H1 (cell line): ENCODE measurements around the gene PRR5L. TPM values are rescaled to one million over a fixed set of nuclear protein-coding genes. Genes with fewer than 3 reads are reported as not detected.

Experiments
- CTCF ChIA-PET: fragments of 300-600 bp; sonication (Branson Sonifier 250); formaldehyde crosslinking; loops from one replicate; lab custom pipeline; 2021; ENCODE audit not compliant: partially characterized antibody; lab: Charles Lee
- POLR2A ChIA-PET: fragments of 300-600 bp; sonication (Branson Sonifier 250); formaldehyde crosslinking; loops from one replicate; lab custom pipeline; 2021; ENCODE audit warnings: inconsistent platforms; ENCODE audit not compliant: partially characterized antibody; lab: Charles Lee
- DNase-seq, 2 experiments: peaks; one replicate each; pipeline versions ENCODE4 v3.0.0 to v3.0.0-alpha.2; 2010 to 2022; ENCODE audit warnings: low spot score in 2 of 2, low read depth in 1 of 2, mixed read lengths in 1 of 2
- FAIRE-seq: peaks from 2 replicates; lab custom pipeline; 2011; peaks lifted over from hg19 to GRCh38; lab: Jason Lieb, UNC
- H2AFZ ChIP-seq: 2 replicates; pipeline ENCODE4 v1.8.1; 2012; ENCODE audit warnings: low read length, inconsistent platforms
- H2AK5ac ChIP-seq: 2 replicates; pipeline ENCODE4 v1.6.1; 2013; ENCODE audit warnings: low read depth, low read length
- H2BK120ac ChIP-seq: replicated peaks from 2 replicates; pipeline ENCODE3; 2013; ENCODE audit warnings: low read depth, low read length, inconsistent platforms
- H2BK12ac ChIP-seq: 2 replicates; pipeline ENCODE4 v1.6.1; 2013; ENCODE audit warnings: low read depth, low read length
- H2BK15ac ChIP-seq: 2 replicates; pipeline ENCODE4 v1.6.1; 2013; ENCODE audit warnings: low read length
- H2BK20ac ChIP-seq: 2 replicates; pipeline ENCODE4 v1.6.1; 2013; ENCODE audit warnings: low read length
- H2BK5ac ChIP-seq: 2 replicates; pipeline ENCODE4 v1.6.1; 2013; ENCODE audit warnings: low read depth, low read length
- H3K14ac ChIP-seq: 2 replicates; pipeline ENCODE4 v1.6.1; 2013; ENCODE audit warnings: inconsistent platforms; ENCODE audit not compliant: insufficient read length
- H3K18ac ChIP-seq: 2 replicates; pipeline ENCODE4 v1.6.1; 2013; ENCODE audit warnings: low read length; ENCODE audit errors: extremely low read depth
- H3K23ac ChIP-seq: 2 replicates; pipeline ENCODE4 v1.6.1; 2013; ENCODE audit warnings: inconsistent platforms; ENCODE audit not compliant: insufficient read length
- H3K23me2 ChIP-seq: 2 replicates; pipeline ENCODE4 v1.6.1; 2013; ENCODE audit warnings: low read depth, low read length
- H3K27ac ChIP-seq: 2 replicates; pipeline ENCODE4 v1.6.1; 2011; ENCODE audit warnings: low read depth, low read length, inconsistent platforms
- H3K27me3 ChIP-seq, 4 experiments: replicated peaks in 1 of 4; 1 replicate in 1 of 4; 2 replicates in 3 of 4; pipeline versions ENCODE4 v1.6.1 to v1.8.1; 2011 to 2013; ENCODE audit warnings: low read length in 3 of 4, mild to moderate bottlenecking in 3 of 4, inconsistent platforms in 2 of 4, mixed read lengths in 2 of 4, moderate library complexity in 1 of 4; ENCODE audit not compliant: control insufficient read depth in 3 of 4, insufficient read depth in 3 of 4; ENCODE audit errors: extremely low read depth in 1 of 4
- H3K36me3 ChIP-seq, 4 experiments: 2 replicates each; pipeline versions ENCODE4 v1.6.1 to v1.8.1; 2011 to 2013; ENCODE audit warnings: mild to moderate bottlenecking in 4 of 4, low read length in 3 of 4, moderate library complexity in 2 of 4, control low read depth in 1 of 4, inconsistent platforms in 1 of 4; ENCODE audit not compliant: insufficient read depth in 4 of 4, control insufficient read depth in 2 of 4
- H3K4ac ChIP-seq: replicated peaks from 2 replicates; pipeline ENCODE3; 2013; ENCODE audit warnings: low read length, low read depth, mixed read lengths, inconsistent platforms; ENCODE audit not compliant: insufficient read length
- H3K4me1 ChIP-seq, 4 experiments: replicated peaks in 1 of 4; 1 replicate in 1 of 4; 2 replicates in 3 of 4; pipeline versions ENCODE4 v1.6.1 to v1.8.1; 2011 to 2013; ENCODE audit warnings: low read length in 3 of 4, inconsistent platforms in 2 of 4, mixed read lengths in 1 of 4; ENCODE audit not compliant: insufficient read depth in 4 of 4, control insufficient read depth in 3 of 4
- H3K4me2 ChIP-seq, 2 experiments: 2 replicates each; pipeline versions ENCODE4 v1.6.1 to v1.8.1; 2011 to 2013; ENCODE audit warnings: low read depth in 2 of 2, low read length in 2 of 2, control low read depth in 1 of 2, inconsistent platforms in 1 of 2, mild to moderate bottlenecking in 1 of 2; ENCODE audit not compliant: insufficient read depth in 1 of 2
- H3K4me3 ChIP-seq, 4 experiments: fragments of 200-600, 300-600 bp in 1 of 4; sonication (generic), shearing (Covaris generic), sonication (Bioruptor Twin) in 1 of 4; 2 replicates each; pipeline versions ENCODE4 v1.5.1 to v1.8.1; 2011 to 2016; ENCODE audit warnings: low read length in 4 of 4, low read depth in 3 of 4, control low read depth in 2 of 4, inconsistent platforms in 2 of 4, mild to moderate bottlenecking in 2 of 4, mixed read lengths in 1 of 4, moderate library complexity in 1 of 4; ENCODE audit not compliant: insufficient read depth in 2 of 4; ENCODE audit errors: extremely low read depth in 1 of 4
- H3K56ac ChIP-seq: replicated peaks from 2 replicates; pipeline ENCODE3; 2013; ENCODE audit warnings: low read depth, mild to moderate bottlenecking, mixed read lengths, low read length, inconsistent platforms; ENCODE audit not compliant: insufficient read length
- H3K79me1 ChIP-seq: 2 replicates; pipeline ENCODE4 v1.6.1; 2013; ENCODE audit warnings: low read depth, low read length, control low read depth
- H3K79me2 ChIP-seq, 2 experiments: 2 replicates each; pipeline versions ENCODE4 v1.6.1 to v1.8.1; 2012 to 2013; ENCODE audit warnings: low read length in 2 of 2, mild to moderate bottlenecking in 2 of 2, inconsistent platforms in 1 of 2; ENCODE audit not compliant: insufficient read depth in 2 of 2, control insufficient read depth in 1 of 2
- H3K9ac ChIP-seq, 4 experiments: replicated peaks in 1 of 4; 1 replicate in 1 of 4; 2 replicates in 3 of 4; pipeline versions ENCODE4 v1.6.1 to v1.8.1; 2011 to 2013; ENCODE audit warnings: low read depth in 3 of 4, low read length in 3 of 4, control low read depth in 2 of 4, mild to moderate bottlenecking in 2 of 4, moderate library complexity in 2 of 4, inconsistent platforms in 1 of 4; ENCODE audit errors: extremely low read depth in 1 of 4
- H3K9me3 ChIP-seq, 2 experiments: 2 replicates each; pipeline versions ENCODE4 v1.6.1 to v1.8.1; 2012 to 2013; ENCODE audit warnings: mild to moderate bottlenecking in 2 of 2, moderate library complexity in 2 of 2, control low read depth in 1 of 2, inconsistent platforms in 1 of 2, low read depth in 1 of 2, low read length in 1 of 2, mixed read lengths in 1 of 2; ENCODE audit not compliant: insufficient read depth in 2 of 2
- H4K20me1 ChIP-seq, 2 experiments: replicated peaks in 1 of 2; 2 replicates each; pipeline versions ENCODE3 to v1.8.1; 2011 to 2013; ENCODE audit warnings: inconsistent platforms in 2 of 2, low read length in 2 of 2, mild to moderate bottlenecking in 1 of 2; ENCODE audit not compliant: insufficient read depth in 2 of 2, control insufficient read depth in 1 of 2
- H4K5ac ChIP-seq: 2 replicates; pipeline ENCODE4 v1.6.1; 2013; ENCODE audit warnings: low read length, low read depth, mixed read lengths, inconsistent platforms; ENCODE audit not compliant: insufficient read length
- H4K8ac ChIP-seq: 2 replicates; pipeline ENCODE4 v1.8.0; 2013; ENCODE audit warnings: mild to moderate bottlenecking, moderate library complexity, low read length, inconsistent platforms; ENCODE audit not compliant: insufficient read depth; ENCODE audit errors: extremely low read depth
- H4K91ac ChIP-seq: replicated peaks from 2 replicates; pipeline ENCODE3; 2013; ENCODE audit warnings: low read length, mixed read lengths, inconsistent platforms; ENCODE audit not compliant: insufficient read length
- CREB1 ChIP-seq: IDR thresholded peaks from 2 replicates; pipeline ENCODE4 v1.6.1; 2012; ENCODE audit warnings: inconsistent platforms
- POLR2A ChIP-seq, 2 experiments: IDR thresholded peaks; 1 replicate in 1 of 2; 2 replicates in 1 of 2; pipeline ENCODE4 v1.6.1; 2011; ENCODE audit warnings: low read depth in 2 of 2, low read length in 2 of 2, mild to moderate bottlenecking in 2 of 2; ENCODE audit errors: control extremely low read depth in 1 of 2
- RAD21 ChIP-seq, 2 experiments: IDR thresholded peaks in 1 of 2; conservative IDR thresholded peaks in 1 of 2; 2 replicates each; pipeline ENCODE4 v1.6.1; 2011; ENCODE audit warnings: low read depth in 2 of 2, low read length in 2 of 2, improper control_type of control experiment in 1 of 2, inconsistent platforms in 1 of 2, mild to moderate bottlenecking in 1 of 2, moderate library complexity in 1 of 2
- RBBP5 ChIP-seq: IDR thresholded peaks from 2 replicates; pipeline ENCODE4 v1.7.1; 2012; ENCODE audit warnings: low read depth, mild to moderate bottlenecking, inconsistent platforms, low read length, moderate library complexity, borderline replicate concordance
- TAF1 ChIP-seq: IDR thresholded peaks from 2 replicates; pipeline ENCODE4 v1.6.1; 2011; ENCODE audit warnings: mild to moderate bottlenecking, low read depth, low read length
- TAF7 ChIP-seq: optimal IDR thresholded peaks from 2 replicates; pipeline ENCODE3; 2011; ENCODE audit warnings: low read depth, mild to moderate bottlenecking, inconsistent platforms, low read length, moderate library complexity, borderline replicate concordance
- ZNF274 ChIP-seq: IDR thresholded peaks from 2 replicates; pipeline ENCODE4 v1.7.0; 2012; ENCODE audit warnings: low read length, borderline replicate concordance; ENCODE audit errors: extremely low read depth
- WGBS, 2 experiments: shearing (Covaris generic) in 1 of 2; methylation state at CpG; one replicate each; pipeline versions ENCODE4 v1.1.6 to v1.1.7; 2013 to 2015; ENCODE audit warnings: low lambda C conversion rate in 2 of 2, mixed read lengths in 2 of 2, inconsistent platforms in 1 of 2, low coverage in 1 of 2, missing lambda C conversion rate in 1 of 2; ENCODE audit not compliant: insufficient replicate concordance in 2 of 2, insufficient coverage in 1 of 2, insufficient read length in 1 of 2; ENCODE audit errors: extremely low coverage in 1 of 2, missing lambda C conversion rate in 1 of 2; 5-methylcytosine and 5-hydroxymethylcytosine counted together
- polyA plus RNA-seq, 7 experiments: library from polyadenylated mRNA; depleted of rRNA in 3 of 7; stranded (reverse) in 5 of 7; unstranded in 2 of 7; fragments of >200 nt in 5 of 7; fragments of 200-250 nt in 2 of 7; gene quantifications; 1 replicate in 5 of 7; 2 replicates in 1 of 7; 4 replicates in 1 of 7; pipeline versions ENCODE4 v1.2.1 to v1.2.3, GENCODE V29; 2011 to 2013; ENCODE audit warnings: missing spikeins in 2 of 7, mixed read lengths in 2 of 7
- total RNA-seq: library from RNA; stranded (reverse); fragmentation: NEBNext Ultra II Directional; extraction: Animal tissue kit (Norgen Biotek cat#: 25700); gene quantifications from 2 replicates; pipeline ENCODE4 v1.2.1, GENCODE V29; 2021
- TF ChIP-seq, protein P1 (sequence below), 3 experiments: IDR thresholded peaks; 1 replicate in 2 of 3; 2 replicates in 1 of 3; pipeline versions ENCODE4 v1.5.1 to v1.6.1; 2011; ENCODE audit warnings: low read length in 3 of 3, mild to moderate bottlenecking in 3 of 3, inconsistent platforms in 2 of 3, low read depth in 1 of 3, moderate library complexity in 1 of 3; ENCODE audit not compliant: insufficient read depth in 1 of 3; ENCODE audit errors: control extremely low read depth in 1 of 3

PRR5L gene
- total and polyA plus RNA-seq, 2 of the 8 experiments (the other 6 are each of a cell fraction or from before 2014, with no cell fraction given), result 6.6 to 10.1 TPM

GRCh38 chr11:36271794-36272407 lies 24.2 kb upstream of the PRR5L start:
- no peak overlapping the region for H3K4ac ChIP-seq
- TF ChIP-seq TAF7 (no peak), ZNF274 (no peak), RAD21 (IDR thresholded peaks at IDR 0.05 in 1 of 2, conservative IDR thresholded peaks at IDR 0.05 in 1 of 2; ENCODE audit: low read depth in 2 of 2, low read length in 2 of 2) (peak; percentile 22 to 40; a peak in 3 of 4 replicates), POLR2A (IDR thresholded peaks at IDR 0.05; ENCODE audit: control extremely low read depth in 1 of 2, low read depth in 2 of 2, low read length in 2 of 2) (no peak), CREB1 (no peak), TAF1 (no peak), RBBP5 (no peak)
- TF ChIP-seq, protein P1, sequence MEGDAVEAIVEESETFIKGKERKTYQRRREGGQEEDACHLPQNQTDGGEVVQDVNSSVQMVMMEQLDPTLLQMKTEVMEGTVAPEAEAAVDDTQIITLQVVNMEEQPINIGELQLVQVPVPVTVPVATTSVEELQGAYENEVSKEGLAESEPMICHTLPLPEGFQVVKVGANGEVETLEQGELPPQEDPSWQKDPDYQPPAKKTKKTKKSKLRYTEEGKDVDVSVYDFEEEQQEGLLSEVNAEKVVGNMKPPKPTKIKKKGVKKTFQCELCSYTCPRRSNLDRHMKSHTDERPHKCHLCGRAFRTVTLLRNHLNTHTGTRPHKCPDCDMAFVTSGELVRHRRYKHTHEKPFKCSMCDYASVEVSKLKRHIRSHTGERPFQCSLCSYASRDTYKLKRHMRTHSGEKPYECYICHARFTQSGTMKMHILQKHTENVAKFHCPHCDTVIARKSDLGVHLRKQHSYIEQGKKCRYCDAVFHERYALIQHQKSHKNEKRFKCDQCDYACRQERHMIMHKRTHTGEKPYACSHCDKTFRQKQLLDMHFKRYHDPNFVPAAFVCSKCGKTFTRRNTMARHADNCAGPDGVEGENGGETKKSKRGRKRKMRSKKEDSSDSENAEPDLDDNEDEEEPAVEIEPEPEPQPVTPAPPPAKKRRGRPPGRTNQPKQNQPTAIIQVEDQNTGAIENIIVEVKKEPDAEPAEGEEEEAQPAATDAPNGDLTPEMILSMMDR (IDR thresholded peaks at IDR 0.05; ENCODE audit: control extremely low read depth in 1 of 3, insufficient read depth in 1 of 3, low read depth in 1 of 3, low read length in 3 of 3), result peak in 2 of 3 experiments; percentile 54; a peak in 3 of 4 replicates
- no peaks in the 10 kb centered on the region for H3K27me3 ChIP-seq

More at GRCh38 chr11:36271794-36272407, 24.2 kb upstream of the PRR5L start:
- H3K27ac ChIP-seq, result no peak overlapping the region
- no peak overlapping the region for H2AFZ ChIP-seq
- no peak overlapping the region for H2AK5ac ChIP-seq
- peaks cover 2% of the 10 kb centered on the region; the same call in 1 of the 2 replicates for H3K79me1 ChIP-seq
- no peak overlapping the region for H3K56ac ChIP-seq
- DNase-seq (no peak), FAIRE-seq (no peak)
- H4K91ac ChIP-seq, result no peak overlapping the region
- H3K36me3 ChIP-seq, result peaks cover 0 to 7% (median 0%) of the 10 kb centered on the region in 4 experiments; a peak in 1 of 8 replicates
- H3K23me2 ChIP-seq, result no peaks in the 10 kb centered on the region
- H2BK120ac ChIP-seq, result no peak overlapping the region
- ChIA-PET POLR2A (no interaction called here), CTCF (interaction anchor here (0.7 to 3.3 kb wide), 9 partner anchors 8 to 473 kb away, joined by 3 to 7 read pairs (median 4); no protein-coding TSS in a partner anchor)
- H3K4me2 ChIP-seq, result no peak overlapping the region
- no peak overlapping the region for H4K8ac ChIP-seq
- no peak overlapping the region for H3K23ac ChIP-seq
- no peaks in the 10 kb centered on the region for H3K79me2 ChIP-seq
- no peak overlapping the region for H2BK5ac ChIP-seq
- H2BK12ac ChIP-seq, result no peak overlapping the region
- H3K9ac ChIP-seq, result no peak overlapping the region
- 86% methylated on average over 5 of the region's 5 CpGs; no CpG with 5 or more reads in 1 of the 2 experiments for WGBS, 2 experiments
- no peak overlapping the region for H3K14ac ChIP-seq
- no peak overlapping the region for H4K5ac ChIP-seq
- no peak overlapping the region for H3K18ac ChIP-seq
- H2BK15ac ChIP-seq, result no peak overlapping the region
- H2BK20ac ChIP-seq, result no peak overlapping the region
- H3K4me3 ChIP-seq, result no peak overlapping the region
- peaks cover 0 to 1% of the 10 kb centered on the region in 2 experiments for H4K20me1 ChIP-seq
- no peaks in the 10 kb centered on the region for H3K9me3 ChIP-seq
- H3K4me1 ChIP-seq, result no peaks in the 10 kb centered on the region
